H9 (cell line): ENCODE measurements around the gene LRRC3. TPM values are rescaled to one million over a fixed set of nuclear protein-coding genes. Genes with fewer than 3 reads are reported as not detected.

Experiments
- DNase-seq: peaks from one replicate; pipeline ENCODE4 v3.0.0-alpha.2; 2017
- H2AFZ ChIP-seq: one replicate; pipeline ENCODE4 v1.6.1; 2013; ENCODE audit warnings: mild to moderate bottlenecking, low read length, control low read depth, moderate library complexity
- H2AK5ac ChIP-seq: 2 replicates; pipeline ENCODE4 v1.6.1; 2013; ENCODE audit warnings: low read length, control low read depth, mixed read lengths; ENCODE audit not compliant: insufficient read length
- H2BK120ac ChIP-seq: one replicate; pipeline ENCODE4 v1.6.1; 2013; ENCODE audit warnings: low read depth, mild to moderate bottlenecking, low read length, control low read depth, inconsistent platforms; ENCODE audit not compliant: poor library complexity, severe bottlenecking
- H2BK12ac ChIP-seq: 2 replicates; pipeline ENCODE4 v1.6.1; 2013; ENCODE audit warnings: low read length, control low read depth, mixed read lengths, low read depth; ENCODE audit not compliant: insufficient read length
- H2BK15ac ChIP-seq: 2 replicates; pipeline ENCODE4 v1.6.1; 2013; ENCODE audit warnings: low read depth, low read length, control low read depth
- H2BK20ac ChIP-seq: one replicate; pipeline ENCODE4 v1.6.1; 2013; ENCODE audit warnings: low read depth, mild to moderate bottlenecking, low read length, control low read depth, inconsistent platforms; ENCODE audit not compliant: poor library complexity, severe bottlenecking
- H2BK5ac ChIP-seq: 2 replicates; pipeline ENCODE4 v1.6.1; 2013; ENCODE audit warnings: low read length, control low read depth, mixed read lengths; ENCODE audit not compliant: insufficient read length
- H3K14ac ChIP-seq: 2 replicates; pipeline ENCODE4 v1.6.1; 2013; ENCODE audit warnings: low read length, control low read depth; ENCODE audit not compliant: insufficient read depth
- H3K18ac ChIP-seq: 2 replicates; pipeline ENCODE4 v1.6.1; 2013; ENCODE audit warnings: low read depth, mild to moderate bottlenecking, mixed read lengths, low read length, control low read depth; ENCODE audit not compliant: insufficient read length
- H3K23ac ChIP-seq: 2 replicates; pipeline ENCODE4 v1.6.1; 2013; ENCODE audit warnings: low read length, control low read depth, mixed read lengths, low read depth; ENCODE audit not compliant: insufficient read length
- H3K23me2 ChIP-seq: 2 replicates; pipeline ENCODE4 v1.6.1; 2013; ENCODE audit warnings: low read depth, mild to moderate bottlenecking, mixed read lengths, low read length, control low read depth; ENCODE audit not compliant: insufficient read length, poor library complexity, severe bottlenecking
- H3K27ac ChIP-seq: 2 replicates; pipeline ENCODE4 v1.5.1; 2013; ENCODE audit warnings: low read length, control low read depth, mixed read lengths, low read depth; ENCODE audit not compliant: insufficient read length
- H3K27me3 ChIP-seq: 2 replicates; pipeline ENCODE4 v1.6.1; 2013; ENCODE audit warnings: low read length, control low read depth, inconsistent platforms; ENCODE audit not compliant: insufficient read depth
- H3K4ac ChIP-seq: 2 replicates; pipeline ENCODE4 v1.6.1; 2013; ENCODE audit warnings: low read depth, mild to moderate bottlenecking, control low read depth, inconsistent platforms, low read length, moderate library complexity
- H3K4me1 ChIP-seq: 2 replicates; pipeline ENCODE4 v1.6.1; 2013; ENCODE audit warnings: low read length, control low read depth, inconsistent platforms; ENCODE audit not compliant: insufficient read depth
- H3K4me2 ChIP-seq: 2 replicates; pipeline ENCODE4 v1.6.1; 2013; ENCODE audit warnings: low read length, control low read depth, mixed read lengths; ENCODE audit not compliant: insufficient read length, insufficient read depth
- H3K56ac ChIP-seq: 2 replicates; pipeline ENCODE4 v1.6.1; 2013; ENCODE audit warnings: low read depth, mild to moderate bottlenecking, mixed read lengths, low read length, control low read depth; ENCODE audit not compliant: insufficient read length
- H3K79me1 ChIP-seq: 2 replicates; pipeline ENCODE4 v1.6.1; 2013; ENCODE audit warnings: low read depth, mild to moderate bottlenecking, moderate library complexity, low read length, control low read depth, inconsistent platforms; ENCODE audit not compliant: insufficient read depth, poor library complexity, severe bottlenecking
- H3K79me2 ChIP-seq: 2 replicates; pipeline ENCODE4 v1.6.1; 2013; ENCODE audit warnings: low read length, control low read depth, inconsistent platforms; ENCODE audit not compliant: insufficient read depth
- H3K9ac ChIP-seq: 2 replicates; pipeline ENCODE4 v1.6.1; 2013; ENCODE audit warnings: low read length, control low read depth, mixed read lengths; ENCODE audit not compliant: insufficient read length; ENCODE audit errors: extremely low read depth
- H3K9me3 ChIP-seq: one replicate; pipeline ENCODE4 v1.6.1; 2013; ENCODE audit warnings: low read depth, low read length, inconsistent platforms; ENCODE audit not compliant: control insufficient read depth
- H3T11ph ChIP-seq: one replicate; pipeline ENCODE4 v1.6.1; 2013; ENCODE audit warnings: mild to moderate bottlenecking, low read length, control low read depth, inconsistent platforms
- H4K20me1 ChIP-seq: one replicate; pipeline ENCODE4 v1.6.1; 2013; ENCODE audit not compliant: control insufficient read depth, insufficient read length, insufficient read depth
- H4K5ac ChIP-seq: 2 replicates; pipeline ENCODE4 v1.6.1; 2013; ENCODE audit warnings: low read depth, mild to moderate bottlenecking, mixed read lengths, low read length, control low read depth; ENCODE audit not compliant: insufficient read length
- H4K8ac ChIP-seq: replicated peaks from 2 replicates; pipeline ENCODE4 v1.6.1; 2013; ENCODE audit warnings: low read length, control low read depth, mixed read lengths, low read depth; ENCODE audit not compliant: insufficient read length
- H4K91ac ChIP-seq: 2 replicates; pipeline ENCODE4 v1.6.1; 2013; ENCODE audit warnings: low read depth, mild to moderate bottlenecking, moderate library complexity, mixed read lengths, low read length, control low read depth; ENCODE audit not compliant: insufficient read length
- H3K27ac Mint-ChIP-seq, 3 experiments: 2 replicates in 2 of 3; 3 replicates in 1 of 3; pipeline ENCODE4 v1.8.0; 2020 to 2021; ENCODE audit warnings: mixed read lengths in 3 of 3, mild to moderate bottlenecking in 1 of 3, moderate library complexity in 1 of 3
- H3K27me3 Mint-ChIP-seq: 2 replicates; pipeline ENCODE4 v1.8.0; 2021; ENCODE audit warnings: low read depth, mild to moderate bottlenecking, moderate library complexity, mixed read lengths
- H3K36me3 Mint-ChIP-seq, 3 experiments: 2 replicates in 2 of 3; 3 replicates in 1 of 3; pipeline ENCODE4 v1.8.0; 2020 to 2021; ENCODE audit warnings: low read depth in 3 of 3, mixed read lengths in 3 of 3; ENCODE audit not compliant: insufficient read depth in 1 of 3
- H3K4me1 Mint-ChIP-seq, 2 experiments: 2 replicates each; pipeline ENCODE4 v1.8.0; 2020; ENCODE audit warnings: mixed read lengths in 2 of 2
- H3K4me3 Mint-ChIP-seq, 2 experiments: 2 replicates in 1 of 2; 3 replicates in 1 of 2; pipeline ENCODE4 v1.8.0; 2020 to 2021; ENCODE audit warnings: mild to moderate bottlenecking in 2 of 2, mixed read lengths in 2 of 2, moderate library complexity in 1 of 2
- H3K9me3 Mint-ChIP-seq, 2 experiments: 2 replicates in 1 of 2; 3 replicates in 1 of 2; pipeline ENCODE4 v1.8.0; 2020; ENCODE audit warnings: mild to moderate bottlenecking in 2 of 2, mixed read lengths in 2 of 2, moderate library complexity in 1 of 2
- WGBS: extraction: QIAGEN DNeasy Blood & Tissue Kit; methylation state at CpG from one replicate; pipeline ENCODE4 v1.1.7; 2013; ENCODE audit warnings: missing lambda C conversion rate, low lambda C conversion rate, mixed read lengths; ENCODE audit not compliant: insufficient read length; ENCODE audit errors: extremely low coverage; 5-methylcytosine and 5-hydroxymethylcytosine counted together
- total RNA-seq: library from RNA; stranded (reverse); gene quantifications from 2 replicates; pipeline ENCODE4 v1.2.1, GENCODE V29; 2021
- TF ChIP-seq, protein P1 (sequence below): fragments of 200-600 bp; sonication (generic); conservative IDR thresholded peaks from 3 replicates; pipeline ENCODE4 v1.8.0; 2021; ENCODE audit warnings: antibody characterized with exemption, mild to moderate bottlenecking

Gene LRRC3
- total RNA-seq, 1 experiment from 2014 or later, result 3.1 TPM

DNA sequence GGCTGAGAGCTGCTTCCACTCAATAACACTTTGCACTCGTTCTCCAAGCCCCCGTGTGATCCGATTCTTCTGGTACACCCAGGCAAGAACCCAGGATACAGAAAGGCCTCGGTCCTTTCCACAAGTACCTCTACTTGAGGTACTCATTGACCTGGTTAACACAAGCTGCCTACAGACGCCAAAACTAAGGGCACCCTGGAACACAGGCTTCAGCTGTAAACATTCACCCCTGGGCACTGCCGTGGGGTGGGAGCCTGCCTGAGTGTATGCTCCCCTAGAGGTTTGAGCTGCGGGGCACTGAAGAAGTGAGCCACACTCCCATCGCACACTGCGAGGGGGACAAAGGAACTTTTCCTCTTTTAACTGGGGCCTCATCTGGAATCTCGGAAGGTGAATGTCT, 30.5 kb downstream of the LRRC3 start:
- TF ChIP-seq, protein P1, sequence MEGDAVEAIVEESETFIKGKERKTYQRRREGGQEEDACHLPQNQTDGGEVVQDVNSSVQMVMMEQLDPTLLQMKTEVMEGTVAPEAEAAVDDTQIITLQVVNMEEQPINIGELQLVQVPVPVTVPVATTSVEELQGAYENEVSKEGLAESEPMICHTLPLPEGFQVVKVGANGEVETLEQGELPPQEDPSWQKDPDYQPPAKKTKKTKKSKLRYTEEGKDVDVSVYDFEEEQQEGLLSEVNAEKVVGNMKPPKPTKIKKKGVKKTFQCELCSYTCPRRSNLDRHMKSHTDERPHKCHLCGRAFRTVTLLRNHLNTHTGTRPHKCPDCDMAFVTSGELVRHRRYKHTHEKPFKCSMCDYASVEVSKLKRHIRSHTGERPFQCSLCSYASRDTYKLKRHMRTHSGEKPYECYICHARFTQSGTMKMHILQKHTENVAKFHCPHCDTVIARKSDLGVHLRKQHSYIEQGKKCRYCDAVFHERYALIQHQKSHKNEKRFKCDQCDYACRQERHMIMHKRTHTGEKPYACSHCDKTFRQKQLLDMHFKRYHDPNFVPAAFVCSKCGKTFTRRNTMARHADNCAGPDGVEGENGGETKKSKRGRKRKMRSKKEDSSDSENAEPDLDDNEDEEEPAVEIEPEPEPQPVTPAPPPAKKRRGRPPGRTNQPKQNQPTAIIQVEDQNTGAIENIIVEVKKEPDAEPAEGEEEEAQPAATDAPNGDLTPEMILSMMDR, result no peak
- peaks cover 18 to 31% of the 10 kb centered on the region in 2 experiments for H3K4me1 Mint-ChIP-seq

More for the DNA sequence above, 30.5 kb downstream of the LRRC3 start:
- Histone ChIP-seq H3K79me1 (peaks cover 3% of the 10 kb centered on the region), H3K4ac (no peak overlapping the region), H2BK5ac (no peak overlapping the region), H4K91ac (no peak overlapping the region), H3K56ac (no peak overlapping the region), H3K18ac (no peak overlapping the region), H3K4me2 (peak overlapping the region; percentile 86), H2BK120ac (no peak overlapping the region), H4K20me1 (no peaks in the 10 kb centered on the region), H3T11ph (no peak overlapping the region), H2BK15ac (no peak overlapping the region), H2AK5ac (no peak overlapping the region), H2AFZ (no peak overlapping the region), H3K27ac (no peak overlapping the region), H3K9ac (peak overlapping the region; percentile 23), H3K23ac (no peak overlapping the region), H3K4me1 (no peaks in the 10 kb centered on the region; the same call in 1 of the 2 replicates), H4K8ac (no peak overlapping the region), H4K5ac (no peak overlapping the region), H3K79me2 (peaks cover 7% of the 10 kb centered on the region; the same call in 1 of the 2 replicates), H3K9me3 (no peaks in the 10 kb centered on the region), H2BK12ac (no peak overlapping the region), H2BK20ac (no peak overlapping the region), H3K23me2 (peaks cover 3% of the 10 kb centered on the region), H3K14ac (no peak overlapping the region), H3K27me3 (no peaks in the 10 kb centered on the region)
- DNase-seq, result no peak
- Mint-ChIP-seq H3K9me3 (peaks cover 7% of the 10 kb centered on the region in 2 experiments; a peak in 3 of 5 replicates), H3K27me3 (no peaks in the 10 kb centered on the region), H3K4me3 (peak overlapping the region; percentile 84 to 88), H3K27ac (peak overlapping the region in 1 of 3 experiments; percentile 85; a peak in 1 of 7 replicates), H3K36me3 (peaks cover 7 to 13% (median 13%) of the 10 kb centered on the region in 3 experiments)
- no CpG with 5 or more reads among the region's 10 CpGs for WGBS
